Superior temporal gyrus (tissue), 1 donor: ENCODE measurements around the gene CUEDC2.
A peak's percentile ranks its signal among the peaks of the same experiment; 100 is the strongest.
"Not testable (repeated sequence)": the region's sequence is repeated elsewhere in the genome, so short reads cannot be mapped to it uniquely, and the experiment has no call there.

Source experiments
- DNase-seq: peaks from one replicate; pipeline ENCODE4 v3.0.0-alpha.2; 2016; ENCODE audit errors: extremely low spot score

The CUEDC2 gene

DNA sequence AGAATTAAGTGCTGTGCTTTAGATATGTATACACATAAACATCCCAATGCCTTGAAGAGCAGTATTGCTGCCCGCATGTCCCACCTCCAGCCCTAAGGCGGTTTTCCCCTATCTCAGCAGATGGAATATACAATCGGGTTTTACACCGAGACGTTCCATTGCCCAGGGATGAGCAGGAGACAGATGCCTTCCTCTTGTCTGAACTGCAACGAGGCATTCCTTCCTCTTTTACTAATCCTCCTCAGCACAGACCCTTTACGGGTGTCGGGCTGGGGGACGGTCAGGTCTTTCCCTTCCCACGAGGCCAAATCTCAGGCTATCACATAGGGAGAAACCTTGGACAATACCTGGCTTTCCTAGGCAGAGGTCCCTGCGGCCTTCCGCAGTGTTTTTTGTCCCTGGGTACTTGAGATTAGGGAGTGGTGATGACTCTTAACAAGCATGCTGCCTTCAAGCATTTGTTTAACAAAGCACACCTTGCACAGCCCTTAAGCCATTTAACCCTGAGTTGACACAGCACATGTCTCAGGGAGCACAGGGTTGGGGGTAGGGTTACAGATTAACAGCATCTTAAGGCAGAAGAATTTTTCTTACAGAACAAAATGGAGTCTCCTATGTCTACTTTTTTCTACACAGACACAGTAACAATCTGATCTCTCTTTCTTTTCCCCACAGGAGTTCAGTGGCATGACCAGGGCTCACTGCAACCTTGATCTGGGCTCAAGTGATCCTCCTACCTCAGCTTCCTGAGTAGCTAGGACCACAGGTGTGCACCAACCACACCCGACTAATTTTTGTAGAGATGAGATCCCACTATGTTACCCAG is 22.5 kb upstream of the CUEDC2 start:
- DNase-seq, result not testable (repeated sequence)

- DNase-seq, result no peak
Observed at GRCh38 chr10:102453502-102453901, 21.1 kb upstream of the CUEDC2 start.

- no peak for DNase-seq
Observed at GRCh38 chr10:102452672-102453340, 20.4 kb upstream of the CUEDC2 start.

DNA sequence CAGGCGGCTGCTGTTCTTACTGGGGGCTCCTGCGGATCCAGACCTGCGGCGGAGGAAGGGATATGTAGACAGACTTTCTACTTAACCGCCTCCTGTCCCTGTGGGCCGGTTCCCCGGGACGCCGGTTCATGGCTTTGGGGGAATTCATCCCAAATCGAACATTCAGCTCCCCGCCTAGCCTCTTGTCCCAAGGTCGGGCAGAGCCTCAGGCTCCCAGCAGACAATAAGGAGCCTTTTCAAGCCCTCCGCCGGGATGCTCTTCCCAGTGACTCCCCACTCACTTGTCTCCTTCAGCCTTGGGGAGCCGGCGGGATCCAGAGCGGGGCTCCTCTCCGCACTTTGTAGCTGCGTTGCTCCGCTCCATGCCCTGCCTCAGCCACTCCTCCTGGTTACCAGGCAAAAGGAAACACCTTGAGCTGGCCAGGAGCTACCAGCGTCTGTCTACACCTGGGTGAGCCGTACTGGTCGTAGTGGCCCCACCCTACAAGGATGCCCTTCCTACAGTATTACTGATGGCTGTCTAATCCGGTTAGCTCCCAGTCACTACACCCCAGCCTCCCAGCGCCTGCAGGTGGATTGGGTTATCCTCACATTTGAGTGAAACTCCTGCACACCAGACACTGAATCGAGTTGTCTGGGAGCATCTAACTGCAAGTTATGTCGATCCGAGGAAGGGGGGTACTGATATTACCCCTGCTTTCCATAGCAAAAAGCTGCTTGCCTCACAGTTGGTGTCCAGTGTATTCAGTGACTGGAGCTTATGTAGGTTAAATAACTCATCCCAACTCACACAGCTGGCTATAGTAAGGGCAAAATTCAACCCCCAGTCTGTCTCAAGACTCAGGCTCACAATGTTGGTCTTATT is 19.0 kb upstream of the CUEDC2 start, which contains the start of gene C10orf95:
Gene C10orf95, minus strand, starts transcription at position 439 of the 865 bp plus-strand sequence. CDS start 450 bp downstream, outside the sequence.
- DNase-seq, result peak; percentile 22

GRCh38 chr10:102450374-102451104 is 18.2 kb upstream of the CUEDC2 start:
- peak; percentile 78 for DNase-seq

DNA sequence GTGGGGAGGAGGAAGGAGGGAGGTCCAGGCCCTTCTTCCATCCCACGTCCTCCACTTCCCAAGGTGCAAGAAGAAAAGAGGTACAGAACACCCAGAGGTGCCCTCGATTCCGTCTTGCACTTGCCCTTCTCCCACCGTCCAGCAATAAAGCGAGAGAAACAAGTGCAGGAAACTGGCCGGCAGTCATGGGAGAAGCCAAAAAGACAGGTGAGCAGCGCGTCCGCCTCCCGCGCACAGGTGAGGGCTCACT is 17.7 kb upstream of the CUEDC2 start:
- DNase-seq, result peak; percentile 19

DNA sequence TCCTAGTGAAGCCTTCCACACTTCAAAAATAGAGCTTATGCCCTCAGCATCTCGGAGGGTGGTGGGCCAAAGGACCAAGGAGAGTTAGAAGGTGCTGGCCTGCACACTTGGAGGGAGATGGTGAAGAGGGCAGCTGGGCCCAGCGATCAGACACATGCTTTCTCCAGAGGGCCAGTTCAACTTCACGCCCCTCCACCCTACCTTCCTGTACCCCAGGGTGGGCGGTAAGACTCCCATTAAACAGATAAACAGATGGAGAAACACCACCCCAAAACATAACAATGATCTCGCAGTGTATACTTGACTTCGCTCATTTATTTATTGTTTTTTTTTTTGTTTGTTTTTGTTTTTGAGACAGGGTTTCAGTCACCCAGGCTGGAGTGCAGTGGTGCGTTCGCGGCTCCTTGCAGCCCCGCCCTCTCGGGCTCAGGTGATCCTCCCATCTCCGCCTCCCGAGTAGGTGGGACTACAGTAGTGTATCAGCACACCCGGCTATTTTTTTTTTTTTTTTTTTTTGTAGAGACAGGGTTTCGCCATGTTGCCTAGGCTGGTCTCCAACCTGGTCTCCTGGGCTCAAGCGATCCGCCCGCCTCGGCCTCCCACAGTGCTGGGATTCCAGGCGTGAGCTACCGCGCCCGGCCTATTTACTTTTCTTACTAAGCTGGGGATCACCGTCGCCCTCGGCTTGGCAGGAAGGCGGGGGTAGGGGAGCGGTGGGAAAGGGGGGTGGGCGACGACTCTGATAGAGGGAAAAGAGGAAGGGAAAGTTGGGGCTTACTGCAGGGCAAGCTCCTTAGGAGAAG is 17.1 kb upstream of the CUEDC2 start:
- peak; percentile 42 for DNase-seq

DNA sequence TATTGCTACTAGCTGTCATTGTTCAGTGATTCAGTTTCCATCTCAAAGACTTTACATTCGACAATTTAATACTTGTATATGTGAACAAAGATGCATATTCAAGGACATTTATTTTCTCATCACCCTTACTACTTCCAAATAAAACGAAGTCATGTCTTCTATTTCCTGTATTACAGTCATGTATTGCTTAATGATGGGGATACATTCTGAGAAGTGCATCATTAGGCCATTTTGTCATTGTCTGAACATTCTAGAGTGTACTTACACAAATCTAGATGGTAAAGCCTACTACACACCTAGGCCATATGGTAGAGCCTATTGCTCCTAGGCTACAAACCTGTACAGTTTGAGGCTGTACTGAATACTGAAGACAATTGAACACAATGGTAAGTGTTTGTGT is 12.5 kb upstream of the CUEDC2 start:
- DNase-seq, result no peak

DNA sequence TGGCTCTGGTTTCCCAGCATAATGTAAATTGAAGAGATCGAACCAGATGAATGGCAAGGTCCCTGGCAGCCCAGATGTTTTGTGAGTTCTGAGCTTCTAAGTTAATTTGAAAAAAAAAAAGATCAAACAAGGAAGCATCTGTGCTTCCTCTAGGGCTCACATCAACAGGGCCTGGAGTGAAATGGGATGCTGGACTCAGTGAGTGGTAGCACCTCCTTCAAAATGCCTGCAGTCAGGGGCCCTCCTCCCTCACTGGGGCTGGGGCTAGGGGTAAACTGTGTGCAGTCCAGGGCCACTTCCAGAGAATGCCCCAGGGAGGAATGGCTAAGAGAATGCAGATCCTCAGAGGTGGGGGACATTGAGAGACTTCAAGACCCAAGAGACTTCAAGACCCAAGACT is 6.0 kb upstream of the CUEDC2 start:
- no peak for DNase-seq

GRCh38 chr10:102437515-102437914 is 5.1 kb upstream of the CUEDC2 start:
- DNase-seq, result no peak

DNA sequence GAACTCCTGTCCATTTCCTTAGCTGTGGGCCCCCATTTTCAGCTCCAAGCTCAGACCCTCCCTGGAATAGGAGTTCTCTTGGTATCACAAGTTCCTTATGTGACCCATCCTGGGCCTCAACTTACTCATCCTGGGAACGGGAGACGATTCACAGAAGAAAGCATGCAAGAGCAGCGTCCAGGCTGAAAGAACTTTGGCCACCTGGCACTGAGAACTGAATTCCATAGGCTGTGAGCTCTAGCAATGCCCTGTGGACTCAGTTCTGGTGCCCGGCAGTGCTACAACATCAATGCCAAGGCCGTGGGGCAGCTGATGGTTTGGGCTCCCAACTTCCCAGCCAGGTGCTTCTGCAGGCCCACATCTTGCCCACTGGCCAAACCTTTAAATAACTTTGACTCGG is 3.9 kb upstream of the CUEDC2 start:
- no peak for DNase-seq

- DNase-seq, result no peak
Observed at GRCh38 chr10:102435529-102436233, 3.3 kb upstream of the CUEDC2 start.

DNA sequence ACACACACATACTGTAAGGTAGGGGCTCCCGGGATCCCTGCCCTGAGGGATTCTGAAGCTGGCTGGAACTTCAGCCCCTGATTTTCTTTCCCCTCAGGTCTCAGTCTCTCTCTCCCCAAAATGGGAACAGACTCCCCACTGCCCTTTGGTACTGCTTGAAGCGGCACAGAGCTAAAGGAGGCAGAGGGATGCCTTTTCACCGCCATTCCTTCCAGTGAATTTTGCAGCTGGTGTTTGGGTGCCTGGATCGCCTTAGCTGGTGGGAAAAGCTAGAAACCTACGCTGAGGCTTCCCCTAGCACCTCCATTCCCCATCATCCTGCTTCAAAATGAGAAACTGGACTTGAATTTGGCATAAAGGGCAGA is 2.7 kb upstream of the CUEDC2 start:
- DNase-seq, result no peak

DNA sequence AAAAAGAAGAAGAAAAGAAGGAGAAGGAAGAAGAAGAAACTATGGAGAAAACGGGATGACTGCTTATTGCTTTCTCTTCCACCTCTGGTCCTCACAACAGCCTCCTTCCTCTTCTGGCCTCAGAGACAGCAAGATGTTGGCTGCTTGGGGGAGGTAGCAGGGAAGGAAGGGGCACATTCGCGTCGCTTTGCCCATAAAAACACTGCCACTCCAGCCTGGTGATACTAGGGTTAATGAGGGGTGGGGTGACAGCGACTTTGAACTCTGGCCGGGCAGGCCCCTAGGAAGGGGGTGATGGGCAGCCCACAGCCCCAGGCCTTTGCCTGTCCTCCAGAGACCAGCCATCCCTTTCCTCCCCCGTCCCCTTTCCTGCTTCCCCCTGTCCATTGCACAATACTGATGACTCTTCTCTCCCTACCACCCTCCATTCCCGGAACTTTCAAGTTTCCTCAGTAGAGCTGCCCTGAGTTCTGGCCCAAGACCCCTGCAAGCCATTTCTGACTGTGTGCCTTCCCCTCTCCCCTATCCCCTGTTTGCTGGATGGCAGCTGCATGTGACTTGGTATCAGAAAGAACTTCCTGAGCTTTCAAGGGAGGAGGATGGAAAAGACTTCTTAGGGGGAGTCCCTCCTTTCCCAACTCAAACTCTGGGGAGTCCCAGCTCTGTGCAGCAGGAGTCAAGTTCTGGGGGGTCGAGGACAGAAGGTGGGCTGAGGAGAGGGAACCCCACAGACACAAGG is 2.2 kb upstream of the CUEDC2 start:
- no peak for DNase-seq

- DNase-seq, result no peak
Observed at GRCh38 chr10:102433619-102434046, 1.3 kb upstream of the CUEDC2 start.

GRCh38 chr10:102431452-102432124 is 786 bp downstream of the CUEDC2 start:
- DNase-seq, result no peak

- DNase-seq, result no peak
Observed at GRCh38 chr10:102429468-102429867, 2.9 kb downstream of the CUEDC2 start.

DNA sequence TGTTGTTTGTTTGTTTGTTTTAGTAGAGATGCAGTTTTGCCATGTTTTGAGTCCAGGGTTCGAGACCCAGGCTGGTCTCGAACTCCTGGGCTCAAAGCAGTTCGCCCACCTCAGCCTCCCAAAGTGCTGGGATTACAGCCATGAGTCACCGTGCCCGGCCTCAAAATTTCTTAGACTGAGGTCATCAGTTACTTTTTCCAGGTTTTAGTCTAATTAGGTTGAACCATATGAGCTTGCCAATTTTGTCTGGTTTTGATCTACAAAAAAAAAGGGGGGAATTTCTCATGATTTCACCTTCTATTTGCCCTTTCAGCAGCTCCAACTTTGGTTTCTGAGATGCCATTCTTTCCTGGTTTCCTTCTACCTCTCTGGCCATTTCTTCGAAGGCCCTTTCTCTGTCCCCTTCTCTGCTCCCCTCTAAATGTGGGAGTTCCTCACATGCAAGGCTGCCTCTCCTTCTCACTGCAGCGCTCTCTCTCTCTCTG is 5.5 kb downstream of the CUEDC2 start:
- DNase-seq, result no peak

GRCh38 chr10:102425444-102425843 is 6.9 kb downstream of the CUEDC2 start:
- no peak for DNase-seq
